Natural killer cell (primary cell): ENCODE data around the gene HOXA9. TPM values are rescaled to one million over a fixed set of nuclear protein-coding genes. Genes with fewer than 3 reads are reported as not detected.

Experiments used
- ATAC-seq, 3 donors: fragments of 150-1000 bp in 2 of 3; fragments of 200-7000 bp in 1 of 3; cut with Tn5 transposase; 1 replicate in 1 of 3; 2 replicates in 2 of 3; pipeline ENCODE4 v1.10.0; 2021; ENCODE audit warnings: mild to moderate bottlenecking in 2 of 3, moderate library complexity in 2 of 3
- DNase-seq, 2 donors: peaks; one replicate each; pipeline versions ENCODE4 v3.0.0 to v3.0.0-alpha.2; 2013 to 2021; ENCODE audit warnings: mixed read lengths in 1 of 2
- H3K27ac ChIP-seq: one replicate; pipeline ENCODE4 v1.5.1; 2013; ENCODE audit warnings: mild to moderate bottlenecking, low read length
- H3K27me3 ChIP-seq: one replicate; pipeline ENCODE4 v1.6.1; 2013; ENCODE audit warnings: low read length; ENCODE audit not compliant: control insufficient read depth, insufficient read depth
- H3K36me3 ChIP-seq: one replicate; pipeline ENCODE4 v1.6.1; 2013; ENCODE audit warnings: low read length; ENCODE audit not compliant: control insufficient read depth, insufficient read depth
- H3K4me1 ChIP-seq: one replicate; pipeline ENCODE4 v1.6.1; 2013; ENCODE audit warnings: low read length; ENCODE audit not compliant: control insufficient read depth, insufficient read depth
- H3K4me3 ChIP-seq: one replicate; pipeline ENCODE4 v1.5.1; 2013; ENCODE audit warnings: low read length
- H3K9me3 ChIP-seq: one replicate; pipeline ENCODE4 v1.6.1; 2013; ENCODE audit warnings: low read length; ENCODE audit not compliant: control insufficient read depth, insufficient read depth
- H3K27ac Mint-ChIP-seq, 2 donors: one replicate each; pipeline ENCODE4 v1.8.0; 2022; ENCODE audit warnings: mild to moderate bottlenecking in 2 of 2, mixed read lengths in 2 of 2, moderate library complexity in 1 of 2
- H3K27me3 Mint-ChIP-seq, 2 donors: one replicate each; pipeline ENCODE4 v1.8.0; 2022; ENCODE audit warnings: low read depth in 2 of 2, mixed read lengths in 2 of 2
- H3K36me3 Mint-ChIP-seq: one replicate; pipeline ENCODE4 v1.8.0; 2022; ENCODE audit warnings: mixed read lengths
- H3K4me1 Mint-ChIP-seq, 2 donors: one replicate each; pipeline ENCODE4 v1.8.0; 2022; ENCODE audit warnings: mixed read lengths in 2 of 2
- H3K4me3 Mint-ChIP-seq: one replicate; pipeline ENCODE4 v1.8.0; 2022; ENCODE audit warnings: mild to moderate bottlenecking, moderate library complexity, mixed read lengths
- H3K9me3 Mint-ChIP-seq, 2 donors: one replicate each; pipeline ENCODE4 v1.8.0; 2022; ENCODE audit warnings: mixed read lengths in 2 of 2
- WGBS: methylation state at CpG from one replicate; pipeline ENCODE4 v1.1.7; 2013; ENCODE audit warnings: missing lambda C conversion rate; ENCODE audit not compliant: insufficient coverage; 5-methylcytosine and 5-hydroxymethylcytosine counted together
- intact Hi-C: fragments of 100-400 bp; cut with micrococcal nuclease; formaldehyde crosslinking; loops from one replicate; pipeline ENCODE4 v1.14.2; 2022
- total RNA-seq, 4 donors: library from RNA; stranded (reverse); fragments of 120-200 nt in 1 of 4; gene quantifications; one replicate each; pipeline versions ENCODE4 v1.2.3 to v1.2.4, GENCODE V29; 2013 to 2022
- TF ChIP-seq, protein P1 (sequence below): fragments of 200-600 bp; IDR thresholded peaks from one replicate; pipeline ENCODE4 v1.8.0; 2022; ENCODE audit warnings: antibody characterized with exemption

The HOXA9 gene
- total RNA-seq, 3 donors from 2014 or later (not counting 1 experiment from before 2014, with no cell fraction given): 0.39 to 4.6 (median 0.42) TPM

DNA sequence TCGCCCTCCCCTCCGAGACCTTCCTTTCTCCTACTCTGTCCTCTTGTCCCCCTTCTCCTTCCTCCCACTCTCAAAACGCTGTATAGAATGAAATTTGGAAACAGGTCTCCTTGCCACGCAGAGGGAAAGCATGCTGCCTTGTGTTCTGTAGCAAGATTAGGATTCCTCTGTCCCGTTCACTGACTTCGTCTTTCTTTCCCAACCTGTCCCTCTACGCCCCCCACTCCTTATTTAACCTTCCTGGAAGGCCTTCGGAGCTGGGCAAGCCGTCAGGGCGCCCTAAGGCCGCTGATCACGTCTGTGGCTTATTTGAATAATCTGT lies 1.3 kb downstream of the HOXA9 start:
- peak overlapping the region in 1 of 2 donors; percentile 26 for H3K27ac Mint-ChIP-seq
- H3K4me3 ChIP-seq: peak overlapping the region; percentile 40
- H3K4me1 ChIP-seq: peaks cover 72% of the 10 kb centered on the region
- WGBS: 22% methylated on average over 12 of the region's 12 CpGs
- intact Hi-C loops: loop anchor here (2.0 to 10.0 kb wide), 4 partner anchors 21 to 1307 kb away; partner anchors contain the start of genes EVX1 and HOXA11
- peaks cover 75% of the 10 kb centered on the region for H3K27me3 ChIP-seq
- H3K9me3 Mint-ChIP-seq: no peaks in the 10 kb centered on the region
- H3K27me3 Mint-ChIP-seq: peaks cover 74 to 75% of the 10 kb centered on the region in 2 donors
- no peaks in the 10 kb centered on the region for H3K9me3 ChIP-seq
- H3K36me3 ChIP-seq: no peaks in the 10 kb centered on the region
- H3K36me3 Mint-ChIP-seq: peaks cover 7% of the 10 kb centered on the region
- no peak for ATAC-seq
- DNase-seq: no peak
- H3K4me1 Mint-ChIP-seq: peaks cover 36 to 57% of the 10 kb centered on the region in 2 donors
- H3K27ac ChIP-seq: no peak overlapping the region
- TF ChIP-seq, protein P1, sequence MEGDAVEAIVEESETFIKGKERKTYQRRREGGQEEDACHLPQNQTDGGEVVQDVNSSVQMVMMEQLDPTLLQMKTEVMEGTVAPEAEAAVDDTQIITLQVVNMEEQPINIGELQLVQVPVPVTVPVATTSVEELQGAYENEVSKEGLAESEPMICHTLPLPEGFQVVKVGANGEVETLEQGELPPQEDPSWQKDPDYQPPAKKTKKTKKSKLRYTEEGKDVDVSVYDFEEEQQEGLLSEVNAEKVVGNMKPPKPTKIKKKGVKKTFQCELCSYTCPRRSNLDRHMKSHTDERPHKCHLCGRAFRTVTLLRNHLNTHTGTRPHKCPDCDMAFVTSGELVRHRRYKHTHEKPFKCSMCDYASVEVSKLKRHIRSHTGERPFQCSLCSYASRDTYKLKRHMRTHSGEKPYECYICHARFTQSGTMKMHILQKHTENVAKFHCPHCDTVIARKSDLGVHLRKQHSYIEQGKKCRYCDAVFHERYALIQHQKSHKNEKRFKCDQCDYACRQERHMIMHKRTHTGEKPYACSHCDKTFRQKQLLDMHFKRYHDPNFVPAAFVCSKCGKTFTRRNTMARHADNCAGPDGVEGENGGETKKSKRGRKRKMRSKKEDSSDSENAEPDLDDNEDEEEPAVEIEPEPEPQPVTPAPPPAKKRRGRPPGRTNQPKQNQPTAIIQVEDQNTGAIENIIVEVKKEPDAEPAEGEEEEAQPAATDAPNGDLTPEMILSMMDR: no peak
- H3K4me3 Mint-ChIP-seq: peak overlapping the region; percentile 52

GRCh38 chr7:27163288-27164044 lies 1.9 kb downstream of the HOXA9 start:
- WGBS: 39% methylated on average over 21 of the region's 24 CpGs
- intact Hi-C loops: loop anchor here (2.0 to 10.0 kb wide), 4 partner anchors 21 to 1307 kb away; partner anchors contain the start of genes EVX1 and HOXA11
- TF ChIP-seq, protein P1: no peak
- Histone ChIP-seq H3K4me3 (no peak overlapping the region), H3K4me1 (peaks cover 69% of the 10 kb centered on the region), H3K27me3 (peaks cover 75% of the 10 kb centered on the region), H3K9me3 (no peaks in the 10 kb centered on the region), H3K36me3 (no peaks in the 10 kb centered on the region), H3K27ac (no peak overlapping the region)
- DNase-seq (no peak), ATAC-seq (no peak)
- no peaks in the 10 kb centered on the region for H3K9me3 Mint-ChIP-seq
- H3K27me3 Mint-ChIP-seq: peaks cover 73 to 75% of the 10 kb centered on the region in 2 donors
- peak overlapping the region; percentile 52 for H3K4me3 Mint-ChIP-seq
- H3K27ac Mint-ChIP-seq: peak overlapping the region in 1 of 2 donors; percentile 26
- H3K4me1 Mint-ChIP-seq: peaks cover 31 to 57% of the 10 kb centered on the region in 2 donors
- H3K36me3 Mint-ChIP-seq: peaks cover 2% of the 10 kb centered on the region

DNA sequence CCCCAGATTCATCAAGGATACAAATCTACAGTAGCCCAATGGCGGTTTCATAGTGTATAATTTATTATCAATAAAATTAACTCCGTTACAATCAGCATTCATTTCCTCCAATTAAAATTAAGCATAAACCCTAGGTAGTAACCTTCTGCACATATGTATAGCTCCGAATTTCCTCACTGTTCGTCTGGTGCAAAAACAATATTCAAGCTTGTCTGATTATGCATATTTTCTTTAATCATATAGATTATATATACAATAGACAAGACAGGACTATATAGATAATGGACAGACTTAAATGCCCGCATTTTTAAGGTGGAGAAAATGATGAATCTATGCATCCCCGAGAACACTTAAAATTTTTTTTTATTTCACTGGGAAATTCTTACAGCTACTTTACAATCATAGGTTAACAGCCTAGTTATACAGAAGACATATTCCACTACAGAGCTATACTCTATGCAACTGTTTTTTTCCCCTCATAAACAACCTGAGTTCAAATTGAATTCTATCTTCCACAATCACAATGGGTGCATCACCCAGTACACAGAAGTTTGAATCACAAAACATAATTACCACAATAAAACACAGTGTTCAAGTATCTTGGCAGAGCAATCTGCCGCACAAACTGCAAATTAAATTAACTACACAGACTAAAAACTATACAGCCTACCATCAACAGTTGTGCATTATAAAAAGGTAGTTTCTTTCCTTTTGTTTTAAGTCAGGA lies 2.6 kb downstream of the HOXA9 start:
- TF ChIP-seq, protein P1: no peak
- no peak for ATAC-seq
- H3K27ac ChIP-seq: no peak overlapping the region
- peaks cover 29 to 63% of the 10 kb centered on the region in 2 donors for H3K4me1 Mint-ChIP-seq
- H3K9me3 ChIP-seq: no peaks in the 10 kb centered on the region
- H3K27me3 Mint-ChIP-seq: peaks cover 73 to 75% of the 10 kb centered on the region in 2 donors
- DNase-seq: no peak
- H3K36me3 Mint-ChIP-seq: no peaks in the 10 kb centered on the region
- intact Hi-C loops: loop anchor here (5.0 to 10.0 kb wide), 2 partner anchors 82 to 965 kb away; partner anchors contain the start of gene EVX1
- WGBS: 61% methylated on average over 4 of the region's 7 CpGs
- peak overlapping the region; percentile 22 for H3K4me3 Mint-ChIP-seq
- peaks cover 71% of the 10 kb centered on the region for H3K27me3 ChIP-seq
- H3K9me3 Mint-ChIP-seq: no peaks in the 10 kb centered on the region
- H3K36me3 ChIP-seq: no peaks in the 10 kb centered on the region
- H3K4me1 ChIP-seq: peaks cover 68% of the 10 kb centered on the region
- no peak overlapping the region for H3K4me3 ChIP-seq
- no peak overlapping the region for H3K27ac Mint-ChIP-seq
